Endothelial cell of umbilical vein (primary cell): Measurements from ENCODE around the gene EXOC6B. TPM values are rescaled to one million over a fixed set of nuclear protein-coding genes. Genes with fewer than 3 reads are reported as not detected.

Experiments used
- BruUV-seq: library from RNA; stranded (reverse); fragments of 400-500 nt; replicated peaks from 2 replicates; lab custom pipeline; 2021; lab: Mats Ljungman, UMichigan
- CTCF ChIA-PET: fragments of 300-600, 350-600 bp; sonication (Branson Sonifier 250); formaldehyde crosslinking; loops from one replicate; lab custom pipeline; 2021; ENCODE audit warnings: antibody characterized with exemption, inconsistent platforms; lab: Charles Lee
- POLR2A ChIA-PET: fragments of 300-600, 350-600 bp; sonication (Branson Sonifier 250); formaldehyde crosslinking; loops from one replicate; lab custom pipeline; 2021; ENCODE audit warnings: antibody characterized with exemption, inconsistent platforms; lab: Charles Lee
- DNase-seq: peaks from one replicate; pipeline ENCODE4 v3.0.0-alpha.2; 2011; ENCODE audit warnings: low read depth, low spot score
- FAIRE-seq: peaks from 2 replicates; lab custom pipeline; 2011; peaks lifted over from hg19 to GRCh38; lab: Jason Lieb, UNC
- H2AFZ ChIP-seq: 2 replicates; pipeline ENCODE4 v1.6.0; 2012; ENCODE audit warnings: low read depth, low read length, control low read depth, inconsistent platforms
- H3K27ac ChIP-seq: 2 replicates; pipeline ENCODE4 v1.5.1; 2011; ENCODE audit warnings: low read depth, mild to moderate bottlenecking, control low read depth, low read length, moderate library complexity; ENCODE audit not compliant: insufficient read depth
- H3K27me3 ChIP-seq, 2 experiments: 2 replicates each; pipeline versions ENCODE4 v1.6.0 to v1.6.1; 2011; ENCODE audit warnings: low read length in 2 of 2, mixed read lengths in 1 of 2; ENCODE audit not compliant: control insufficient read depth in 2 of 2, insufficient read depth in 2 of 2
- H3K36me3 ChIP-seq, 2 experiments: 2 replicates in 1 of 2; 3 replicates in 1 of 2; pipeline ENCODE4 v1.5.1; 2011; ENCODE audit warnings: low read length in 2 of 2, mild to moderate bottlenecking in 1 of 2, moderate library complexity in 1 of 2; ENCODE audit not compliant: control insufficient read depth in 2 of 2, insufficient read depth in 2 of 2; ENCODE audit errors: extremely low read depth in 1 of 2
- H3K4me1 ChIP-seq: 3 replicates; pipeline ENCODE4 v1.5.1; 2011; ENCODE audit warnings: mild to moderate bottlenecking, low read length; ENCODE audit not compliant: control insufficient read depth, insufficient read depth; ENCODE audit errors: extremely low read depth
- H3K4me2 ChIP-seq: 2 replicates; pipeline ENCODE4 v1.6.1; 2011; ENCODE audit warnings: low read length, control low read depth, mixed read lengths; ENCODE audit not compliant: insufficient read depth
- H3K4me3 ChIP-seq, 3 experiments: fragments of 200-600 bp in 1 of 3; sonication (generic), shearing (Covaris generic) in 1 of 3; replicated peaks in 1 of 3; 2 replicates each; pipeline ENCODE4 v1.5.1; 2011 to 2016; ENCODE audit warnings: control low read depth in 3 of 3, low read length in 3 of 3, mild to moderate bottlenecking in 2 of 3, inconsistent platforms in 1 of 3, low read depth in 1 of 3, moderate library complexity in 1 of 3; ENCODE audit not compliant: insufficient read depth in 1 of 3
- H3K79me2 ChIP-seq: 2 replicates; pipeline ENCODE4 v1.6.0; 2012; ENCODE audit warnings: low read length, inconsistent platforms; ENCODE audit not compliant: control insufficient read depth, insufficient read depth
- H3K9ac ChIP-seq: replicated peaks from 2 replicates; pipeline ENCODE3; 2011; ENCODE audit warnings: low read length, control low read depth; ENCODE audit not compliant: insufficient read depth; ENCODE audit errors: extremely low read depth
- H3K9me1 ChIP-seq: replicated peaks from 3 replicates; pipeline ENCODE4 v1.6.0; 2011; ENCODE audit warnings: mild to moderate bottlenecking, low read length; ENCODE audit not compliant: control insufficient read depth, insufficient read depth; ENCODE audit errors: extremely low read depth
- H3K9me3 ChIP-seq: replicated peaks from 2 replicates; pipeline ENCODE4 v1.5.1; 2012; ENCODE audit warnings: low read length, inconsistent platforms; ENCODE audit not compliant: control insufficient read depth, insufficient read depth
- H4K20me1 ChIP-seq: replicated peaks from 2 replicates; pipeline ENCODE3; 2011; ENCODE audit warnings: mild to moderate bottlenecking, low read length; ENCODE audit not compliant: control insufficient read depth, insufficient read depth; ENCODE audit errors: extremely low read depth
- CTCF ChIP-seq, 2 donors: IDR thresholded peaks; 1 replicate in 1 of 2; 2 replicates in 1 of 2; pipeline ENCODE4 v1.5.1; 2011; ENCODE audit warnings: low read length in 2 of 2, mild to moderate bottlenecking in 2 of 2, moderate library complexity in 2 of 2, control low read depth in 1 of 2, inconsistent platforms in 1 of 2, low read depth in 1 of 2; ENCODE audit not compliant: insufficient read depth in 1 of 2; ENCODE audit errors: extremely low read depth in 1 of 2
- EZH2 ChIP-seq: IDR thresholded peaks from 2 replicates; pipeline ENCODE4 v1.6.1; 2012; ENCODE audit warnings: borderline replicate concordance, low read depth, mild to moderate bottlenecking, moderate library complexity, low read length, inconsistent platforms; ENCODE audit not compliant: severe bottlenecking
- FOS ChIP-seq: IDR thresholded peaks from 2 replicates; pipeline ENCODE4 v1.6.1; 2011; ENCODE audit warnings: mild to moderate bottlenecking, low read length, moderate library complexity, borderline replicate concordance; ENCODE audit not compliant: insufficient read depth
- GATA2 ChIP-seq: IDR thresholded peaks from 2 replicates; pipeline ENCODE4 v1.7.0; 2011; ENCODE audit warnings: low read depth, mild to moderate bottlenecking, moderate library complexity, mixed read lengths, low read length; ENCODE audit not compliant: insufficient read length, insufficient read depth
- JUN ChIP-seq: IDR thresholded peaks from 2 replicates; pipeline ENCODE4 v1.6.1; 2011; ENCODE audit warnings: borderline replicate concordance, low read depth; ENCODE audit not compliant: insufficient read length, insufficient read depth
- MAX ChIP-seq: IDR thresholded peaks from 2 replicates; pipeline ENCODE4 v1.6.1; 2011; ENCODE audit not compliant: insufficient read depth, insufficient read length
- MYC ChIP-seq: IDR thresholded peaks from one replicate; pipeline ENCODE4 v1.6.1; 2011; ENCODE audit warnings: mild to moderate bottlenecking, low read depth, low read length
- POLR2A ChIP-seq: IDR thresholded peaks from 2 replicates; pipeline ENCODE4 v1.6.1; 2012; ENCODE audit warnings: low read depth, mild to moderate bottlenecking, control low read depth, low read length
- POLR2AphosphoS5 ChIP-seq: IDR thresholded peaks from 2 replicates; pipeline ENCODE4 v1.6.1; 2012; ENCODE audit warnings: low read depth, mild to moderate bottlenecking, control low read depth, low read length, moderate library complexity; ENCODE audit not compliant: insufficient read depth
- dilution Hi-C: fragments of 300-500 bp; cut with MboI; formaldehyde crosslinking; loops from one replicate; pipeline ENCODE4 v1.15.0; 2019; ENCODE audit warnings: low sequenced_read_pairs; ENCODE audit not compliant: extremely low pct_ligation_motif_present
- intact Hi-C: fragments of 100-400 bp; cut with micrococcal nuclease; formaldehyde crosslinking; loops from one replicate; pipeline ENCODE4 v1.10.0; 2022
- polyA plus RNA-seq, 4 experiments: library from polyadenylated mRNA; depleted of rRNA in 3 of 4; stranded (reverse) in 3 of 4; unstranded in 1 of 4; fragments of >200 nt; gene quantifications; 2 replicates each; pipeline versions ENCODE4 v1.2.1 to v1.2.3, GENCODE V29; 2011 to 2012; ENCODE audit warnings: missing spikeins in 1 of 4
- total RNA-seq: library from RNA; stranded (reverse); gene quantifications from 2 replicates; pipeline ENCODE4 v1.2.3, GENCODE V29; 2021

Gene EXOC6B
- total and polyA plus RNA-seq, 2 donors (not counting 3 experiments of a cell fraction or from before 2014, with no cell fraction given): 10.8 to 34.8 TPM

- no peak for FAIRE-seq
- Histone ChIP-seq H3K4me3 (no peak overlapping the region), H4K20me1 (no peaks in the 10 kb centered on the region)
Observed at GRCh38 chr2:72237549-72237948, 588.3 kb downstream of the EXOC6B start.

More at GRCh38 chr2:72237549-72237948, 588.3 kb downstream of the EXOC6B start:
- Histone ChIP-seq H3K4me1 (peaks cover 8% of the 10 kb centered on the region), H3K36me3 (no peaks in the 10 kb centered on the region), H3K9ac (no peak overlapping the region), H3K9me1 (no peaks in the 10 kb centered on the region), H3K79me2 (no peaks in the 10 kb centered on the region), H2AFZ (no peak overlapping the region), H3K9me3 (no peaks in the 10 kb centered on the region), H3K27ac (no peak overlapping the region), H3K4me2 (no peak overlapping the region), H3K27me3 (no peaks in the 10 kb centered on the region)
- POLR2A ChIA-PET: no interaction called here
- CTCF ChIA-PET: interaction anchor here (2.9 kb wide), 1 partner anchor 11 kb away, joined by 9 read pairs; no protein-coding TSS in a partner anchor
- intact Hi-C loops (no loop called here), dilution Hi-C loops (no loop called here)
- no peak for DNase-seq
- no TSS peak for BruUV-seq
- TF ChIP-seq EZH2 (no peak), POLR2AphosphoS5 (no peak), JUN (no peak), GATA2 (no peak), FOS (no peak), CTCF (IDR thresholded peaks at IDR 0.05; ENCODE audit: extremely low read depth in 1 of 2, insufficient read depth in 1 of 2, low read depth in 1 of 2, low read length in 2 of 2) (no peak), MYC (no peak), POLR2A (no peak), MAX (no peak)
